GM15510 (cell line): ENCODE results near the gene BTBD7.

ENCODE experiments used
- POLR2A ChIP-seq: IDR thresholded peaks from 3 replicates; pipeline ENCODE4 v1.6.1; 2011; ENCODE audit warnings: borderline replicate concordance; ENCODE audit not compliant: insufficient read length; ENCODE audit errors: extremely low read depth

BTBD7 gene

DNA sequence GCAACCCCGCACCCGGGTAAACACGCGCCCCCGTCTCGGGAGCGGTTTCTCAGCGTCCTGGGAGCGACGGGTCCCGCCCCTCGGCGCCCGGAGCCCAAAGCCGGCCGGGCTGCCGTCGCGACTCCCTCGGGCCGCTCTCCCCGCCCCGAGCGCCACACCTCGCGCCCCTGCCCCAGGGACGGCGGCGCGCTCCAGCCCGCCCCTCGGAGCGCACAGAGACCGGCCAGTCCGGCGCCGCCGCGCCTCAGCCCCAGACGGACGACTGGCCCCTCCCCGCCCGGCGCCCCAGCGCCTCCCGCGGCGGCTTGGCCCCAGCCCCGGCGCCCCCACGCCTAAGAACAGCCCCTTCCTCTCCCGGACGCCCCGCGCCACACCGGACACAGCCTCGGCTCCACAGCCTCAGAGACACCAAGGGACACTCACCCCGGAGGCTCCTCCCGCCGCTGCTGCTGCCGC, 411 bp downstream of the BTBD7 start:
- peak; percentile 33 for TF ChIP-seq POLR2A

DNA sequence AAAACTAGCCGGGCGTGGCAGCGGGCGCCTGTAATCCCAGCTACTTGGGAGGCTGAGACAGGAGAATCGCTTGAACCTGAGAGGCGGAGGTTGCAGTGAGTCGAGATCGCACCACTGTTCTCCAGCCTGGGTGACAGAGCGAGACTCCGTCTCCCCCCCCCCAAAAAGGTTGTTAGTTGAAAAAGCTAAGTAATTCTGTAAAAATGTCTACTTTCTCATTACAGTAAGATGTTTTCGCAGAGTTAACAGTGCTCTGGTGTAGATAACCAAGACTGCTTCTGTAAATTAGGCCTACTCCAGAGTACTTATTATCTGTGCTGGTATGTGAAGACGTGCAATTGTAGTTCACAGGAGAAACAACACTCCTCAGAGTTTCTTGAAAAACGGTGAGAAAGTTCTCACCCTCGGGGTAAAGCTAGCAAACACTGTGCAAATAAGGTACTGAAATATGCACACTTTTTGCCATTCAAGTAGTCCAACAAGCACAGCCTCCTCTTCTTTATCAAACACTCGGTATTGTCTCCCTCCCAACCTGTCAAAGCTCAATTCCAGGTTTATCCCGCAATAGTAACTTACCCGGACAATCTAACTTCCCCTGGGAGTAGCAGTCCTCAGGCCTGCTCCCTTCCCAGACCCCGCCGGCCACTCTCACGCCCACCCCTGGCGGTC, 974 bp downstream of the BTBD7 start:
- no peak for TF ChIP-seq POLR2A

DNA sequence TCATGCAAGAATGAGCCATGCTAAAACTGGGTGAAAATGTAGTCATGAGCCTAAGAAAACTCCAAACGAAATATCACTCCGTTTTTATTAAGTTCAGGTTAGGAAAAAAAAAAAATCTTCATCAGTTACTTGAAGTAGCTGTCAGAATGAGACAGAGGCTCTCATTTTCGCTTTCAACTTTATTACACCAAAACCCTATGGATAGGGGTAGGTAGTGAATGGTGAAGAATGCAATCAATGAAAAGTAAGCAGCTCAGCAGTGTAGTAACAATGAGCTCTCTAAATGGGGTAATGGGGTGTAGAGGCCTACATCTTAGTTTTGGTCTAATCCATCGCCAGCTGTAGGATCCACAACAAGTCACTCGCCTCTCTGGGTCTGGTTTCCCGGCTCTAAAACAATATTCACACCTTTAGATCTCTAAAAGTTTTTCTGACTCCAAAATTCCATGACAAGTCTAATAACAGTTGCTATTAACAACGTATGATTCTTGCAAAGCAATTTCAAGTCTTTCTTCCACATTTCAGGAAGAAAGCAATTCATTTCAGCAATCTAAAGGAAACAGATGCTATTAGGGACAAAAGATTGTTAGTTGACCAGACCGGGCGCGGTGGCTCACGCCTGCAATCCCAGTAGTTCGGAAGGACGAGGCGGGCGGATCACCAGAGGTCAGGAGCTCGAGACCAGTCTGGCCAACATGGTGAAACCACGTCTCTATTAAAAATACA, 1.7 kb downstream of the BTBD7 start:
- no peak for TF ChIP-seq POLR2A

DNA sequence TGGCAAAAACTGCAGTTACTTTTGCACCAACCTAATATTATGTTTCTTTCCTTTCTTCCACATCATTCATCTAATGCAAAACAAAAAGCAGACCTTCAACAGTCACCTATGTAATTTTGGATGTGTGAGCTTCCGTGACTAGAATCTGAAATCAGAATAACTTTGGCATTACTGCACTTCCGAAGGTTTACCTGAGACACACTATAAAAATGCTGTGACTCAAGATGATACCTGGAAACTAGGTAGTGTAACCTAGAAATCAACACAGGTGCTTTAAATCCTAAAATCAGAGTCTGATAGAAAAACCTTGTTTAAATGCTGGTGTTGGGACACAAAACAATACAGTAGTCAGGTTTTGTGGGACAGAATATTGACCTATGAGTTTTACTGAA, 2.2 kb downstream of the BTBD7 start:
- no peak for TF ChIP-seq POLR2A

DNA sequence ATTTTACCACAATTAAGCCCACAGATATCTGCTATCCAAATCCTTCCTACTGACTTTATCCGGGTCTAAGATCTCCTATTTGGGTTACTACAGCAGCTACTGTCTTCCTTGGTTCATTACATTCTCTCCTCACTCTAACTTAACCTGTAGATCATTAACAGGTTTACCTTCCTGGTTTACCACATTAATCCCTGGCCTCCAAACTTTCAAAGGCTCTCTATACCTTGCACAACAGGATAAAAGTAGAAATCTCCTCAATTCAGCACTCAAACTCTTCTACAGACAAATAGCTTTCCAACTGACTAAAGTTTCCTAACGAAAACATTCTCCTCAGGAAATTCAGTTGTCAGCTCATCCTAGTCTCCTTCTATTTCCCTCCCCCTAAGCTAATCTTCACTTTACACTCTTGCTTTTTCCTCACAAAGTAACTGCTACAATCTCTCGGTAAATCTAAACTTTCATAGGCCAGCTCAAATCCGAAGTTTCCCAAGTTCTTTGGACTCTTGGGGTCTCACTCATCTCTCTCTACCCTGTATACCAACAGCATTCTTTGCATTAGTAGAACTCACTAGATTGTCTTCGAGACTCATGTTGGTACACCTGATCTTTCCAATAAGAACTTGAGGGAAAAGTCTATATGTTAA, 2.7 kb downstream of the BTBD7 start:
- no peak for TF ChIP-seq POLR2A

DNA sequence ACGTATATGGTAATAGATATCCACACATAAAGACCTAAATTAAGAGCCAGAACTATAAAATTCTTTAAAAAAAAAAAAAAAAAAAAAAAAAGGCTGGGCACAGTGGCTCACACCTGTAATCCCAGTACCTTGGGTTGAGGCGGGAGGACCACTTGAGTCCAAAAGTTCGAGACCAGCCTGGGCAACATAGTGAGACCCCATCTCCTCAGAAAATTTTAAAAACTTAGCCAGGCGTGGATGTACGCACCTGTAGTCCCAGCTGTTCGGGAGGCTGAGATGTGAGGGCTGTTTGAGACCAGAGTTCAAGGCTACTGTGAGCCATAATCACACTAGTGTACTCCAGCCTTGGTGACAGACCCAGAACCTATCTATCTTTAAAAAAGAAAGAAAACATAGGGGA, 4.3 kb downstream of the BTBD7 start:
- no peak for TF ChIP-seq POLR2A

DNA sequence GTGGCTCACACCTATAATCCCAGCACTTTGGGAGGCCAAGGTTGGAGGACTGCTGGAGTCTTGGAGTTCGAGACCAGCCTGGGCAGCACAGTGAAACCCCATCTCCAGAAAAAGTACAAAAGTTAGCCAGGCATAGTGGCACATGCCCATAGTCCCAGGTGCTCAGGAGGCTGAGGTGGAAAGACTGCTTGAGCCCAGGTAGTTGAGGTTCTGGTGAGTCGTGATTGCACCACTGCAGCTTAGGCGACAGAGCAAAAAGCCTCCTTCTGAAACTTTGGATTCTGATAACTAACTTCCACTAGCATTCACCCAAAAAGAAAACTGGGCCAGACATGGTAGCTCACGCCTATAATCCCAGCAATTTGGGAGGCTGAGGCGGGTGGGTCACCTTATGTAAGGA, 6.6 kb downstream of the BTBD7 start:
- no peak for TF ChIP-seq POLR2A

DNA sequence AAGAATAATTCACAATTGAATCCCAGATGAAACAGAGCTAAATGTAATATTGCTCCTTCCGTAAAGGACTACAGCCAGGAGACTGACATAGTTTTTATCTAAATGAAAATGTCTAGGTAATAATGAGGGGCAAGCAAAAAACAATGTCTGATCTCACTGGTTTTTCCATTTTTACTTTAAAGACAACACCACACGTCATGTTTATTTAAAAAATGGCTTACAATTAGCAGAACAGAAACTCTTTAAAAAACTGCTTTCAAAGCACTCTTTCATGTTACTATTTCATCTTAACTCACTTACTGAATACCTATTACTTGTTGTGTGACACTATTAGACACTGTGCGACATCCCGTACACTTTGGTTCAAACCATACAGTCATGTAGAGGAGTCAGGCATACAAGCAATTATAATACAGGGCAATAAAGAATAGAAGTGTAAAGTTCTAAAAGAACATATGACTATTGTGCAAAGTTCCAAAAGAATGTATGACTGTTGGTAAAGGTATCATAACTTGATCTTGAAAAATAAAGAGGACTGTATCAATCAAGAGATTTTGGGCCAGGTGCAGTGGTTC, 9.1 kb downstream of the BTBD7 start:
- TF ChIP-seq POLR2A, result no peak

DNA sequence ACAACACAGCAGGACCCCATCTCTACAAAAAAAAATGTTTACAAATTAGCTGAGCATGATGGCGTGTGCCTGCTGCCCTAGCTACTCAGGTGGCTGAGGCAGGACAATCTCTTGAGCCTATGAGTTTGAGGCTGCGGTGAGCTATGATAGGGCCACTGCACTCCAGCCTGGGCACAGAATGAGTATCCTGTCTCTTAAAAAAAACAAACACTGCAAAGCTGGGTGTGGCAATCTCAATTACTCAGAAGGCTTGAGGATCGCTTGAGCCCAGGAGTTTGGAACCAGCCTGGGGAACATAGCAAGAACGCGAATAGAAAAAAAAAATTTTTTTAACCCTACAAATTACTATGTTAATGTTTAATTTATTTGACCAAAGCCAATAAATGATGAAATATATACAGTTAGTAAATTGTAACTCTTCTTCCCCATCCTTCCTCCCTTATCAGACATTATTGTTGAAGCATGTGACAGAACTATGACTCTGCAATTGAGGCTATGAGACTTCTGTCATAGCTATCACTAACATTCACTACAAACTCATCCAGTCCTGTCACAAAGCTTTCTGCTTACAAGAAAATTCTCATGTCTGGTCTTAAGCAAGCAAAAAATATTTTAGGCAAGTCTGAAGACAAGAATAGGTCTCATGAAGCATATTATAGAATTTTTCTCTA, 9.8 kb downstream of the BTBD7 start:
- TF ChIP-seq POLR2A, result no peak

DNA sequence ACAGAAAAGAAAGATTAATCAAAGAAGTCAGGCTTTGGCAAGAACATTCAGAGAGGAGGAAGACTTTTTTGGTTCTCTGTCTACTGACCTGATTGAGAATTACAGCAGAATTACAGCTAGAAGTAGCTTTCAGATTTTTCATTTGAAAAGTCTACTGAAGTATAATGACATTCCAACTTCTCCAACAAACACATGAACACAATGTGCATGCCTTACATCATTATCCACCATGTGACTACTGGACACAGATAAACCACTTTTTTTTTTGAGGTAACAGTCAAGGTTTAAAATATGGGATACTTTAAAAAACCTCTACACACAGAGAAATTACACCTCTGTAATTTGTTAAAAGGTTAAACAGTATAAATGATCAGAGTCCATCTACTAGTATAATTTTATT, 12.3 kb downstream of the BTBD7 start:
- TF ChIP-seq POLR2A, result no peak

DNA sequence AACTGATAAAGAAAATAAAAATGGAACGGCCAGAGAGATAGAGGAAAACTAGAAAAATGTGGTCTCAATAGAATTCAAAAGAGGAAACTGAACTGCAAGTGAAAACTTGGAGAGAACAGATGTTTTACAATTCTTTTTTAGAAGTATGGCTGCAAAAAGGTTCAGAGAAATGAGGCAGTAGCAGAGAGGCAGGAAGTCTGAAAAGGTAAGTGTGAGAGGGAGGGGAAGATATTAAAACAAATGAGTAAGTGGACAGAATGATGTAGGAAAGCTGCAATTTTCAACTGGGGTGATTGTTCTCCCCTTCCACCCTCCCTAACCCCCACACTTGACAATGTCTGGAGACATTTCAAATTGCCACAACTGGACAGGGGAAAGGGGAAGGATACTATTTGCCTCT, 12.9 kb downstream of the BTBD7 start:
- no peak for TF ChIP-seq POLR2A

DNA sequence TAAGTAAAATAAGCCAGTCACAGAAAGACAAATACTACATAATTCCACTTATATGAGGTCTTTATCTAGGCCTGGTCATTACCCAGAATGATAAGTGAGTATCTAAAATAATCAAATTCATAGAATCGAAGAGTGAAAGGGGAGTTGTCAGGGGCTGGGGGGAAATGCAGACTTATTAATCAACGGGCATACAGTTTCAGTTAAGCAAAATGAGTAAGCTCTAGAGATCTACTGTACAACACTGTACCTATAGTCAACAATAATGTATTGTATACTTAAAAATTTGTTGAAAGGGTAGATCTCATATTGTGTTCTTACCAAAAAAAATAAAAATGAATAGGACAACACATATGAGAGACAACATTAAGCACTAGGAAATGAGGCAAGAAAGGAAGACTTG, 13.3 kb downstream of the BTBD7 start:
- TF ChIP-seq POLR2A, result no peak

DNA sequence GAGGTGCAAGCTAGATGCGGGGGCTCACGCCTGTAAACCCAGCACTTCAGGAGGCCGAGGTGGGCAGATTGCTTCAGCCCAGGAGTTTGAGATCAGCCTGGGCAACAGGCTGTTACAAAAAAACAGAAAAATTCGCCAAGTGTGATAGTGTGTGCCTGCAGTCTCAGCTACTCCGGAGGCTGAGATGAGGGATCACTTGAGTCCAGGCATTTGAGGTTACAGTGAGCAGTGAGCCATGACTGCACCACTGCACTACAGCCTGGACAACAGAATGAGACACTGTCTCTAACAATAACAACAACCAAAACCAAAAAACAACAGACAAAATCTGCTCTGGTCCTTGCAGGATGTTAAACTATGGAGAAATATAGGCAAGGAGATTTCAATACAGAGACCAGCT, 13.9 kb downstream of the BTBD7 start:
- TF ChIP-seq POLR2A, result no peak

DNA sequence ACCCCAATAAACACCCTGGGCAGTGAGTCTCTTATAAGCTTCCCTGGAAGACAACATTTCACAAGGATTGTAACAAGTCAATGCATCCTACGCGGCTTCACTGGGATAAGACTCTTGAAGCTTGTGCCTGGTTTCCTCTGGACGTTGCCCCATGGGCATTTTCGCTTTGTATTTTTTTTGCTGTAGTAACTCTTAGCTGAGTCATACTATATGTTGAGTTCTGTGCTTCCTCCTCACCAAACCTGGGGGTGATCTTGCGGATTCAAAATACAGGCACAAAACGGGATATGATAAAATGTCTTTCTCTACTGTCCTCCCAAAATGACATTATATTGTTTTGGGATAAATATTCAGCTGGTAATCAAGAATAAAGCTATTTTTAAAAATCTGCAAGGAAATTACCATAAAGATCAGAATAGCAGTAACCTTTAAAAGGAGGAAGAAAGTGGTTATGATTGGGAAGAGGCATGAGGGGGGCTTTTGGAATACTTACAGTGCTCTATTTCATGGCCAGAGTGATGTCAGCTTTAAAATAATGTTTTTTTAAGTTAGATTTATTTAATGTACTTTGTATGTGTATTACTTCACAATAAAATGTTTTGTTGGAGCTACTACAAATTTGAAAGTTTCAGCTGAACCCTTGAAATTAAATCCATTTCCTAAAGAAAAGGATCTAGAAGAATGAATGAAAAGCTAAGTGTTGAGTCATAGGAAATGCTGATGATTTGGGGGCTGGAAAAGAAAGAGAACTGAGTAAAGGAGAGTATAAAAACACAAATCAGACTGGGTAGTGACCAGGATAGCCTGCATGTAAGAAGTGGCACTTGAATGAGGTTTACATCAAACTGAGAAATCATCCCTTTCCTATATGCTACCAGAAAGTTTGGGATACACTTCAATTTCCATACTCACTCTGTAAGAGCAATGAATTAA, 14.7 kb downstream of the BTBD7 start:
- no peak for TF ChIP-seq POLR2A

DNA sequence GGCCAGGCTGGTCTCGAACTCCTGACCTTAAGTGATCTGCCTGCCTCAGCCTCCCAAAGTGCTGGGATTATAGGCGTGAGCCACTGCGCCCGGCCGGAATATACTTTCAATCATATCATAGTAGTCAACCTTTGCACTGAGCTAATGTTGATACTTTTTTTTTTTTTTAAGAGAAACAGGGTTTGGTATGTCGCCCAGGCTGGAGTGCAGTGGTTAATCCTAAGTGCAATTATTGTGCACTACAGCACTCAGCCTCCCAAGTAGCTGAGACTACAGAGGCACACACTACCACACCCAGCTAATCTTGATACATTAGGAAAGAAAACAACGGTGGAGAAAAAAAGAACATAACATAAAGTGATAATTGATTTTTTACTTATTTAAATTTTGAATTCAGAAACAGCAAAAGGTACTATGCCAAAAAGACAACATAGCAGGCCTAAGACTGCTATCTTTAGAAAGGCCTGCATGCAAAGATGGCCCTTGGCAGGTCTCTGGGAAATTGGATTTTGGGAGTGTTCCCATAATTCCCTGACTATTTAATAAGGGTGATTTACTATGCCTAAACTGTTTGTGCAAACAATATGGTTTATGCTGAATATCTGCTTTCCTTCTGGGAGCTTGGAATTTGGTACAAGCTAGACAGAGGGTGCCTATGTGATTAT, 15.5 kb downstream of the BTBD7 start:
- TF ChIP-seq POLR2A, result no peak
